DMS79 treated with DMSO at 0.1 percent for 48 hours (cell line): Measurements from ENCODE around the gene CFAP45.
A peak's percentile ranks its signal among the peaks of the same experiment; 100 is the strongest.

Source experiments
- DNase-seq: peaks from one replicate; lab custom pipeline; 2025; lab: John Stamatoyannopoulos, UW

The CFAP45 gene

GRCh38 chr1:159823406-159823805 is 76.6 kb downstream of the CFAP45 start:
- DNase-seq = peak; percentile 41
